GM10847 (cell line): Measurements from ENCODE around the gene CDK10.

ENCODE experiments used
- POLR2A ChIP-seq: IDR thresholded peaks from 2 replicates; pipeline ENCODE4 v1.6.1; 2011; ENCODE audit not compliant: insufficient read length; ENCODE audit errors: extremely low read depth

CDK10 gene

GRCh38 chr16:89717688-89718505, 31.4 kb downstream of the CDK10 start:
- no peak for TF ChIP-seq POLR2A

GRCh38 chr16:89720551-89720812, 34.0 kb downstream of the CDK10 start:
- TF ChIP-seq POLR2A = no peak

GRCh38 chr16:89720813-89721545, 34.5 kb downstream of the CDK10 start, which contains the start of the genes VPS9D1 and ZNF276:
TSS of gene VPS9D1 (minus strand) at chr16:89720898. CDS start at chr16:89720861, 37 bp downstream.
TSS of gene ZNF276 (plus strand) at chr16:89721537. CDS start at chr16:89721641, 104 bp downstream.
- peak; percentile 50 for TF ChIP-seq POLR2A

- peak; percentile 31 for TF ChIP-seq POLR2A
Observed at GRCh38 chr16:89721546-89722391, 35.3 kb downstream of the CDK10 start.

- TF ChIP-seq POLR2A = no peak
Observed at GRCh38 chr16:89722392-89723278, 36.1 kb downstream of the CDK10 start.

- TF ChIP-seq POLR2A = no peak
Observed at GRCh38 chr16:89723279-89724250, 37.1 kb downstream of the CDK10 start.

- TF ChIP-seq POLR2A = no peak
Observed at GRCh38 chr16:89727406-89728120, 41.1 kb downstream of the CDK10 start.

GRCh38 chr16:89729293-89729692, 42.8 kb downstream of the CDK10 start:
- TF ChIP-seq POLR2A = no peak

GRCh38 chr16:89729863-89730593, 43.5 kb downstream of the CDK10 start:
- TF ChIP-seq POLR2A = no peak

GRCh38 chr16:89730610-89731234, 44.2 kb downstream of the CDK10 start:
- no peak for TF ChIP-seq POLR2A

- no peak for TF ChIP-seq POLR2A
Observed at GRCh38 chr16:89732142-89732917, 45.8 kb downstream of the CDK10 start.
